Retina (tissue), 1 donor: ENCODE results near the gene CT45A1.
"Not testable (repeated sequence)": the region's sequence is repeated elsewhere in the genome, so short reads cannot be mapped to it uniquely, and the experiment has no call there.

ENCODE experiments used
- DNase-seq: peaks from one replicate; pipeline ENCODE4 v3.0.0-alpha.2; 2016

CT45A1 gene

DNA sequence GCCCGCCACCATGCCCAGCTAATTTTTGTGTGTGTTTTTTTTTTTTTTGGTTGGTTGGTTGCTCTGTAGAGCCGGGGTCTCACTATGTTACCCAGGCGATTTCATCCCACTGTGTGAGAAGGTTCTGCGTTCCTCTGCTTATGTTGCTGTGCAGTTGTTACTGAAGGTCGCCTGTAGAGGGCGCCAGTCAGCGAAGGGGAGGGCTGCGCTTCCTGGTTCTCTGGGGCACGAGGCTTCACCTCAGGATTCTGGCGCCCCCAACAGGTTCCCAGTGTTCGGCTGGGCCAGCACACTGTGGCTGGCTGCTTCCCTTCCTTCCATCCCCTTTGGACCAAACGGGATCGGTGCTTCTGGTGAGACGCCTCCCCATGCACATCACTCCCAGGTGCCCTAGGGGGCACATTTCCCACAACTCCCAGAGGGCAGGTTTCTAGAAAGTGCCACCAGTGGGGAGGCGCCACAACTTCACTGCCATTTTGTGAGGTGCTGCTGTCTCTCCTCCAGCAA lies at the start of gene CT45A1:
TSS of gene CT45A1 (plus strand) at position 457 of the 507 bp plus-strand sequence. CDS start 5,302 bp downstream, outside the sequence.
- not testable (repeated sequence) for DNase-seq

DNA sequence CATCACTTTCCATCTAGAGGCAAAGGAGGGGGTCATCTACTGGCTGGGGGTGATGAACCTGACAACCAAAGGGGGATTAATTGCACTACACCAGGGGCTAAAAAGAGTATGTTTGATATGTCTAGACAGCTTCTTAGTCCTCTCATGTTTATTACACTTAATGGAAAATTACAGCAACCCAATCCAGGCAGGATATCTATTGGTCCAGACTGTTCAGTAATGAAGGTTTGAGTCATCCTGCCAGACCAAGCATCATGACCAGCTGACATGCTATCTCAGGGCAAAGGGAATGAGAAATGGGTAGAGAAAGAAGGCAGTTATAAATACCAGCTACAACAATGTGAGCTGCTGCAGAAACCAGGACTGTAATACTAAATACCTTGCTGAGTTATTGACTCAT lies 40.5 kb upstream of the CT45A1 start:
- DNase-seq: not testable (repeated sequence)

DNA sequence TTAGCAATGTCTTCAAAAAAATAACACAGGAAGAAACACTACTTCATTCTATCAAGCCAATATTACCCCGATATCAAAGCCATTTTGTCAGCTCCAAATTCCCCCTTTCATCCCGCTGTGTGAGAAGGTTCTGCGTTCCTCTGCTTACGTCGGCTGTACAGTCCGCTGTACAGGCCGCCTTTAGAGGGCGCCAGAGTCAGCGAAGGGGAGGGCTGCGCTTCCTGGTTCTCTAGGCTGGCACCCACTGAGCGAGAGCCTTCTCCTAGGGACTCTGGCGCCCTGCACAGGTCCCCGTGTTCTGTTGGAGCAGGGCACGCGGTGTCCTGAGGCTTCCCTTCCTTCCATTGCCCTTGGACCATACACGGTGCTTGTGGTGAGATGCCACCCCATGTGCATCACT lies 25.3 kb upstream of the CT45A1 start:
- DNase-seq: no peak

DNA sequence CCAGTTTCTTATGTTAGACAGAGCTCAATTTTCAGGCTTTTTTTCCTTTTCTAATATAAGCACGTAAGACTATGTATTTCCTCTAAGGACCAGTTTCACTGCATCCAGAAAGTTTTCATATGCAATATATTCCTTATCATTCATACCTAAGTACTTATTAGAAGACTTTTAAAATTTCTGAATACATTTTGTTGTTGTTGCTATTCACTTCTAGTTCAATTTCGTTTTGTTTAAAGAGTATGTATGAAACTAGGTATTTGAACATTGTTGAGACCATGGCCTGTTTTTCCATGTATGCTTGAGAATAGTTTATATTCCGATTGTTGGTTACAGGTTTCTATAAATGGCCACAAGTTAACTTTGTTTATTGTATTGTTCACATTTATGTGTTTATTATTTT lies 18.0 kb upstream of the CT45A1 start:
- DNase-seq: no peak

DNA sequence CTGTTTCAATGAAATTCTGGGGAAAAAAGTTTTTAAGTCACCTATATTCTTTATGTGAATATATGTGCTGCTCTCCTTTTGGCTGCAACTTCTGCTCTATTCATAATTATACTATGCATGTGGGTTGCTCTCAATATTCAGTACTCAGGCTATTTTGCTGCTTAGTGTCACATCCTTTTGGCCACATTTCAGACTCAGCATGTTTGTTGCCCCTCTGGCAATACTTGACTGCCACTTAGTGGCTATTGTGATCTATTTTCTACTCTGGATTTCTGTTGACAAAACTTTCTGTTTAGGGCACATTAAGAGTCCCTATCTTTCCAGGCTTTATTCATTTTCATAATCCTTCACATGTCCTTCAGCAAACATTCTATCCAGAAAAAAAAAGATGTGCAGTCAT lies 15.8 kb upstream of the CT45A1 start:
- no peak for DNase-seq

DNA sequence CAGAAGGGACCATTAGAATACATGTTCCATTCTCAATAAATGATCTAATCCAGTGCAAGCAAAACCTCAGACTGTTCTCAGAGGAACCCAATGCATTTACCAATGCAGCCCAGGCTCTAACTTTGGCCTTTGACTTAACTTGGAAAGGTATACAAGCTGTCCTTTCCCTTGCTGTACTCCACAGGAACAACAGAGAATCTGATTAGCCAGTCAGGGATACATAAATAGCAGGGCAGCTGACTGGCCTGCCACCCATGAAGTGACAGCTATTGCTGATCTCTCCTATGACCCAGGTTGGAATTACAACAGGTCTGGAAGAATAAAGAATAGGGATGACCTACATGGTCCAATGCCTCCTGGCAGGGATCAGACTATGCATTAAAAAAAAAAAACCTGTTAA lies 14.5 kb upstream of the CT45A1 start:
- DNase-seq: no peak

- DNase-seq: peak; percentile 3
Observed at GRCh38 chrX:135707880-135708279, 5.6 kb upstream of the CT45A1 start.

- DNase-seq: no peak
Observed at GRCh38 chrX:135713795-135714194, 356 bp downstream of the CT45A1 start.

- not testable (repeated sequence) for DNase-seq
Observed at GRCh38 chrX:135734666-135735065, 21.2 kb downstream of the CT45A1 start.

- DNase-seq: no peak
Observed at GRCh38 chrX:135737366-135738071, 24.1 kb downstream of the CT45A1 start.

- peak; percentile 3 for DNase-seq
Observed at GRCh38 chrX:135740681-135741149, 27.3 kb downstream of the CT45A1 start.

- no peak for DNase-seq
Observed at GRCh38 chrX:135741192-135741715, 27.8 kb downstream of the CT45A1 start.

GRCh38 chrX:135744739-135745138 lies 31.3 kb downstream of the CT45A1 start:
- DNase-seq: not testable (repeated sequence)

GRCh38 chrX:135768091-135768490 lies 54.7 kb downstream of the CT45A1 start, which contains the start of gene CT45A3:
TSS of gene CT45A3 (minus strand) at chrX:135768191. CDS start at chrX:135764444, 3,747 bp downstream.
- DNase-seq: not testable (repeated sequence)
